ENCODE results near the gene SSU72.

GRCh38 chr1:1610796-1611195 is 36.1 kb upstream of the SSU72 start:
- no peak for TF ChIP-seq HNF4G (IDR thresholded peaks at IDR 0.05)
- no peak for TF ChIP-seq TAF1 (conservative IDR thresholded peaks at IDR 0.05)
- TF ChIP-seq CTCF (IDR thresholded peaks at IDR 0.05; ENCODE audit: low read depth, low read length, missing input control) = no peak

Measured in liver (tissue), 3 donors.